C4-2B (cell line): Measurements from ENCODE around the gene TPK1.

ENCODE experiments used
- CTCF ChIP-seq: fragments of 450-650 bp; conservative IDR thresholded peaks from 2 replicates; pipeline ENCODE4 v1.5.1; 2017; ENCODE audit warnings: mild to moderate bottlenecking
- ZFX ChIP-seq: fragments of 450-650 bp; IDR thresholded peaks from 2 replicates; pipeline ENCODE4 v1.6.1; 2017

- TF ChIP-seq CTCF, result no peak
- TF ChIP-seq ZFX, result no peak
These were observed 361.5 kb downstream of the TPK1 start for GRCh38 chr7:144474363-144474762.
